SK-N-SH treated with all-trans-retinoic acid at 6 μM for 48 hours (cell line): ENCODE results near the gene PANK2.

Source experiments
- CREB5 ChIP-seq: fragments of 250-450 bp; sonication (Bioruptor Pico); IDR thresholded peaks from 2 replicates; pipeline ENCODE4 v1.5.1; 2020; ENCODE audit warnings: low read depth, mild to moderate bottlenecking, moderate library complexity
- CSRNP3 ChIP-seq: fragments of 250-450 bp; sonication (Bioruptor Pico); IDR thresholded peaks from 2 replicates; pipeline ENCODE4 v1.5.1; 2021; ENCODE audit warnings: mild to moderate bottlenecking, moderate library complexity
- GLIS3 ChIP-seq: fragments of 250-450 bp; sonication (Bioruptor Pico); IDR thresholded peaks from 2 replicates; pipeline ENCODE4 v1.5.0; 2020; ENCODE audit warnings: mild to moderate bottlenecking, moderate library complexity
- PPARA ChIP-seq: fragments of 250-450 bp; sonication (Bioruptor Pico); IDR thresholded peaks from 2 replicates; pipeline ENCODE4 v1.5.0; 2020; ENCODE audit warnings: mild to moderate bottlenecking, borderline replicate concordance
- ZFP3 ChIP-seq: fragments of 250-450 bp; sonication (Bioruptor Pico); IDR thresholded peaks from 2 replicates; pipeline ENCODE4 v1.5.0; 2020; ENCODE audit warnings: mild to moderate bottlenecking, moderate library complexity
- ZFP30 ChIP-seq: fragments of 450-650 bp; formaldehyde crosslinking; IDR thresholded peaks from 2 replicates; pipeline ENCODE4 v1.5.0; 2022; ENCODE audit warnings: mild to moderate bottlenecking, moderate library complexity

DNA sequence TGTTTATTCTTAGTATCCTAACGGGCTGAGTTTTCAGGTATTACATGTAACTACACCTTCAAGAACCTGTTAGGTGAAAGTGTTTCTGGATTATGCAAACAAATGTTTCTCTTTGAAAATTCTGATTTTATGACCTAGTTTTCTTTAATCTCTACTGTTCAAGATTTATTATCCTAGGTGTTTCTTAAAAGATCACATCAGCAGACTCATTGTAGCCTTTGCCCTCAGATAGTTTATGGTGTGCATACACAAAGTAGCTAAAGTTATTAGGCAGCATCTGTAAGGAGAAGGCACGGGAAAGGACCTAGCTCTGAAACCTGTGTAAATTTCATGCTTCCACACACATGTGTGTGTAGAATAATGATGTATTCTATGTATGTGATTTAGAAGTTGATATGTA, 21.7 kb downstream of the PANK2 start:
- no peak for TF ChIP-seq PPARA (CRISPR knock-in tag)
- no peak for TF ChIP-seq CSRNP3 (CRISPR knock-in tag)
- TF ChIP-seq ZFP3: no peak
- TF ChIP-seq CREB5 (CRISPR knock-in tag): no peak
- no peak for TF ChIP-seq ZFP30 (CRISPR knock-in tag)
- no peak for TF ChIP-seq GLIS3 (CRISPR knock-in tag)
